Breast epithelium (tissue), 4 donors: ENCODE results near the gene CLK3. TPM values are rescaled to one million over a fixed set of nuclear protein-coding genes. Genes with fewer than 3 reads are reported as not detected.
"Not testable (repeated sequence)": the region's sequence is repeated elsewhere in the genome, so short reads cannot be mapped to it uniquely, and the experiment has no call there.

Experiments
- DNase-seq, 2 donors: peaks; one replicate each; pipeline ENCODE4 v3.0.0-alpha.2; 2019; ENCODE audit warnings: low spot score in 2 of 2
- H3K27ac ChIP-seq, 2 donors: fragments of 200-600 bp; sonication (generic) in 1 of 2; one replicate each; pipeline ENCODE4 v1.5.1; 2016 to 2019; ENCODE audit warnings: mild to moderate bottlenecking in 1 of 2
- H3K27me3 ChIP-seq, 2 donors: fragments of 200-600 bp; sonication (generic) in 1 of 2; one replicate each; pipeline versions ENCODE4 v1.5.1 to v1.6.0; 2017 to 2019; ENCODE audit warnings: control low read depth in 1 of 2, mild to moderate bottlenecking in 1 of 2
- H3K36me3 ChIP-seq: fragments of 200-600 bp; one replicate; pipeline ENCODE4 v1.5.1; 2019
- H3K4me1 ChIP-seq, 2 donors: fragments of 200-600 bp; sonication (generic); one replicate each; pipeline ENCODE4 v1.5.1; 2016 to 2019; ENCODE audit warnings: control low read depth in 1 of 2
- H3K4me3 ChIP-seq, 3 donors: fragments of 200-600 bp; sonication (generic); 1 replicate in 2 of 3; 2 replicates in 1 of 3; pipeline ENCODE4 v1.5.1; 2016 to 2019; ENCODE audit warnings: mild to moderate bottlenecking in 3 of 3, moderate library complexity in 2 of 3
- H3K9me3 ChIP-seq, 2 donors: fragments of 200-600 bp; sonication (generic) in 1 of 2; one replicate each; pipeline ENCODE4 v1.5.1; 2016 to 2019; ENCODE audit warnings: control low read depth in 1 of 2
- CTCF ChIP-seq, 3 donors: fragments of 450-650 bp; IDR thresholded peaks; one replicate each; pipeline ENCODE4 v1.5.1; 2016 to 2017; ENCODE audit warnings: antibody characterized with exemption in 3 of 3, mild to moderate bottlenecking in 3 of 3, moderate library complexity in 3 of 3
- POLR2A ChIP-seq: fragments of 450-650 bp; IDR thresholded peaks from one replicate; pipeline ENCODE4 v1.6.1; 2016; ENCODE audit warnings: antibody characterized with exemption, mild to moderate bottlenecking, moderate library complexity
- POLR2AphosphoS5 ChIP-seq, 3 donors: sonication (generic); formaldehyde crosslinking; IDR thresholded peaks; one replicate each; pipeline ENCODE4 v1.6.1; 2017; ENCODE audit warnings: antibody characterized with exemption in 3 of 3
- intact Hi-C: fragments of 100-400 bp; cut with DNase I; formaldehyde crosslinking; loops from one replicate; pipeline ENCODE4 v1.15.1; 2023; ENCODE audit warnings: low total_unique reads
- total RNA-seq, 3 donors: library from RNA; depleted of rRNA; stranded (reverse); fragments of >200 nt; gene quantifications; one replicate each; pipeline ENCODE4 v1.1.0, GENCODE V29; 2016

Gene CLK3
- total RNA-seq, 3 donors from 2014 or later, result 99.2 to 110 (median 101) TPM

GRCh38 chr15:74594455-74594854 is 21.2 kb upstream of the CLK3 start:
- Histone ChIP-seq H3K27me3 (no peaks in the 10 kb centered on the region), H3K4me1 (no peaks in the 10 kb centered on the region), H3K36me3 (no peaks in the 10 kb centered on the region), H3K9me3 (no peaks in the 10 kb centered on the region), H3K4me3 (no peak overlapping the region), H3K27ac (no peak overlapping the region)
- DNase-seq, result no peak
- intact Hi-C loops, result no loop called here
- TF ChIP-seq POLR2AphosphoS5 (IDR thresholded peaks at IDR 0.05) (no peak), CTCF (IDR thresholded peaks at IDR 0.05) (no peak), POLR2A (no peak)

GRCh38 chr15:74595271-74595670 is 20.4 kb upstream of the CLK3 start:
- TF ChIP-seq CTCF (IDR thresholded peaks at IDR 0.05), result no peak
- TF ChIP-seq POLR2AphosphoS5 (IDR thresholded peaks at IDR 0.05), result no peak
- TF ChIP-seq POLR2A, result no peak
- intact Hi-C loops, result loop anchor here (5.0 kb wide), 1 partner anchor 427 kb away; the partner anchor contains the start of gene PPCDC
- H3K27me3 ChIP-seq, result no peaks in the 10 kb centered on the region
- H3K9me3 ChIP-seq, result no peaks in the 10 kb centered on the region
- H3K4me3 ChIP-seq, result no peak overlapping the region
- no peaks in the 10 kb centered on the region for H3K4me1 ChIP-seq
- DNase-seq, result no peak
- no peaks in the 10 kb centered on the region for H3K36me3 ChIP-seq
- H3K27ac ChIP-seq, result no peak overlapping the region

GRCh38 chr15:74596736-74597135 is 18.9 kb upstream of the CLK3 start:
- not testable (repeated sequence) for H3K36me3 ChIP-seq, H3K27me3 ChIP-seq, H3K4me1 ChIP-seq, H3K4me3 ChIP-seq, H3K27ac ChIP-seq, H3K9me3 ChIP-seq, DNase-seq
- intact Hi-C loops, result loop anchor here (5.0 kb wide), 1 partner anchor 426 kb away; the partner anchor contains the start of gene PPCDC

- not testable (repeated sequence) for H3K4me1 ChIP-seq, H3K9me3 ChIP-seq, H3K36me3 ChIP-seq, H3K27ac ChIP-seq, DNase-seq, H3K4me3 ChIP-seq, H3K27me3 ChIP-seq
- intact Hi-C loops, result loop anchor here (5.0 kb wide), 1 partner anchor 425 kb away; the partner anchor contains the start of gene PPCDC
Observed at GRCh38 chr15:74597146-74597705, 18.4 kb upstream of the CLK3 start.

- Histone ChIP-seq H3K4me1 (no peaks in the 10 kb centered on the region), H3K4me3 (peak overlapping the region; percentile 53 to 63 (median 61)), H3K9me3 (no peaks in the 10 kb centered on the region), H3K27me3 (no peaks in the 10 kb centered on the region), H3K27ac (peak overlapping the region; percentile 67 to 87), H3K36me3 (no peaks in the 10 kb centered on the region)
- intact Hi-C loops, result loop anchor here (5.0 kb wide), 1 partner anchor 424 kb away; the partner anchor contains the start of gene PPCDC
- no peak for TF ChIP-seq CTCF (IDR thresholded peaks at IDR 0.05)
- TF ChIP-seq POLR2A, result peak; percentile 48
- peak; percentile 76 to 84 (median 80) for TF ChIP-seq POLR2AphosphoS5 (IDR thresholded peaks at IDR 0.05)
- peak; percentile 93 to 96 for DNase-seq
Observed at GRCh38 chr15:74598126-74598842, 17.4 kb upstream of the CLK3 start.

- no peak for DNase-seq
- intact Hi-C loops, result loop anchor here (5.0 kb wide), 1 partner anchor 423 kb away; the partner anchor contains the start of gene PPCDC
- H3K4me1 ChIP-seq, result no peaks in the 10 kb centered on the region
- peak overlapping the region; percentile 53 to 63 (median 61) for H3K4me3 ChIP-seq
- no peaks in the 10 kb centered on the region for H3K36me3 ChIP-seq
- H3K9me3 ChIP-seq, result no peaks in the 10 kb centered on the region
- TF ChIP-seq POLR2AphosphoS5 (IDR thresholded peaks at IDR 0.05) (no peak), CTCF (IDR thresholded peaks at IDR 0.05) (no peak), POLR2A (no peak)
- H3K27ac ChIP-seq, result peak overlapping the region; percentile 67 to 87
- no peaks in the 10 kb centered on the region for H3K27me3 ChIP-seq
Observed at GRCh38 chr15:74599156-74599555, 16.5 kb upstream of the CLK3 start.
